Renal pelvis (tissue), 4 donors: Measurements from ENCODE around the gene MAST4. TPM values are rescaled to one million over a fixed set of nuclear protein-coding genes. Genes with fewer than 3 reads are reported as not detected.
"Not testable (repeated sequence)": the region's sequence is repeated elsewhere in the genome, so short reads cannot be mapped to it uniquely, and the experiment has no call there.

Experiments used
- DNase-seq: peaks from one replicate; pipeline ENCODE4 v3.0.0-alpha.2; 2013
- polyA plus RNA-seq, 3 donors: library from polyadenylated mRNA; unstranded; fragments of 120-200 nt; gene quantifications; one replicate each; pipeline ENCODE4 v1.2.1, GENCODE V29; 2013; ENCODE audit not compliant: insufficient read length in 3 of 3

MAST4 gene
- polyA plus RNA-seq, 3 donors = 14.8 to 20.3 (median 19.0) TPM

- no peak for DNase-seq
Observed at GRCh38 chr5:66805514-66806430, 209.6 kb downstream of the MAST4 start.

- DNase-seq = peak; percentile 23
Observed at GRCh38 chr5:66807743-66808142, 211.6 kb downstream of the MAST4 start.

GRCh38 chr5:66808663-66809062 is 212.5 kb downstream of the MAST4 start:
- DNase-seq = no peak

- DNase-seq = no peak
Observed at GRCh38 chr5:66810151-66810550, 214.0 kb downstream of the MAST4 start.

- DNase-seq = no peak
Observed at GRCh38 chr5:66810848-66811261, 214.7 kb downstream of the MAST4 start.

GRCh38 chr5:66812291-66812690 is 216.1 kb downstream of the MAST4 start:
- DNase-seq = no peak

- no peak for DNase-seq
Observed at GRCh38 chr5:66813306-66813705, 217.1 kb downstream of the MAST4 start.

GRCh38 chr5:66814146-66814991 is 218.2 kb downstream of the MAST4 start:
- DNase-seq = peak; percentile 27

- DNase-seq = no peak
Observed at GRCh38 chr5:66818304-66818934, 222.2 kb downstream of the MAST4 start.

GRCh38 chr5:66818935-66819328 is 222.7 kb downstream of the MAST4 start:
- no peak for DNase-seq

GRCh38 chr5:66820630-66821207 is 224.5 kb downstream of the MAST4 start:
- no peak for DNase-seq

- DNase-seq = no peak
Observed at GRCh38 chr5:66821688-66822429, 225.7 kb downstream of the MAST4 start.

- not testable (repeated sequence) for DNase-seq
Observed at GRCh38 chr5:66822906-66823305, 226.7 kb downstream of the MAST4 start.

GRCh38 chr5:66824476-66824875 is 228.3 kb downstream of the MAST4 start:
- DNase-seq = no peak

- no peak for DNase-seq
Observed at GRCh38 chr5:66826263-66826662, 230.1 kb downstream of the MAST4 start.

- DNase-seq = no peak
Observed at GRCh38 chr5:66826696-66827095, 230.5 kb downstream of the MAST4 start.

- DNase-seq = no peak
Observed at GRCh38 chr5:66828046-66828547, 231.9 kb downstream of the MAST4 start.

- DNase-seq = peak; percentile 87
Observed at GRCh38 chr5:66828548-66829357, 232.6 kb downstream of the MAST4 start.

- peak; percentile 68 for DNase-seq
Observed at GRCh38 chr5:66829358-66829674, 233.1 kb downstream of the MAST4 start.

- no peak for DNase-seq
Observed at GRCh38 chr5:66829826-66830225, 233.6 kb downstream of the MAST4 start.
